GM12878 (cell line): ENCODE data around the gene PRKCD. TPM values are rescaled to one million over a fixed set of nuclear protein-coding genes. Genes with fewer than 3 reads are reported as not detected.
A peak's percentile ranks its signal among the peaks of the same experiment; 100 is the strongest.

Experiments
- ATAC-seq: fragments of 200-7000 bp; cut with Tn5 transposase; 3 replicates; pipeline ENCODE4 v1.9.1; 2020; ENCODE audit warnings: mild to moderate bottlenecking, moderate library complexity
- BruUV-seq: library from RNA; stranded (reverse); fragments of 400-500 nt; replicated peaks from 2 replicates; lab custom pipeline; 2021; lab: Mats Ljungman, UMichigan
- CTCF ChIA-PET: fragments of 300-600 bp; sonication (Branson Sonifier 250); formaldehyde crosslinking; extraction: SDS; loops from one replicate; lab custom pipeline; 2021; ENCODE audit warnings: inconsistent platforms; lab: Yijun Ruan, JAX
- POLR2A ChIA-PET: fragments of 350-600 bp; formaldehyde crosslinking; extraction: SDS; loops from one replicate; lab custom pipeline; 2021; ENCODE audit warnings: inconsistent platforms; lab: Charles Lee
- RAD21 ChIA-PET: fragments of 300-600 bp; sonication (Branson Sonifier 250); formaldehyde crosslinking; loops from one replicate; lab custom pipeline; 2023; ENCODE audit warnings: antibody characterized with exemption; ENCODE audit not compliant: unreplicated experiment; lab: Charles Lee
- SMC1A ChIA-PET: fragments of 300-600 bp; sonication (Branson Sonifier 250); formaldehyde crosslinking; loops from one replicate; lab custom pipeline; 2023; ENCODE audit not compliant: unreplicated experiment, uncharacterized antibody; lab: Charles Lee
- DNase-seq: peaks from one replicate; pipeline ENCODE4 v3.0.0-alpha.2; 2011; ENCODE audit warnings: low read depth, low spot score
- FAIRE-seq: peaks from 3 replicates; lab custom pipeline; 2011; peaks lifted over from hg19 to GRCh38; lab: Jason Lieb, UNC
- H2AFZ ChIP-seq: 2 replicates; pipeline ENCODE4 v1.6.0; 2011; ENCODE audit warnings: low read depth, low read length, control low read depth; ENCODE audit not compliant: control insufficient read depth
- H3K27ac ChIP-seq: 2 replicates; pipeline ENCODE4 v1.5.1; 2011; ENCODE audit warnings: control low read depth; ENCODE audit not compliant: control insufficient read depth, insufficient read depth
- H3K27me3 ChIP-seq, 2 experiments: replicated peaks in 1 of 2; 2 replicates each; pipeline versions ENCODE4 v1.6.0 to v1.6.1; 2011; ENCODE audit warnings: low read length in 1 of 2; ENCODE audit not compliant: control insufficient read depth in 2 of 2, insufficient read depth in 2 of 2
- H3K36me3 ChIP-seq, 2 experiments: 2 replicates each; pipeline ENCODE4 v1.5.1; 2011; ENCODE audit warnings: low read length in 1 of 2; ENCODE audit not compliant: control insufficient read depth in 2 of 2, insufficient read depth in 2 of 2
- H3K4me1 ChIP-seq: 2 replicates; pipeline ENCODE4 v1.6.1; 2011; ENCODE audit warnings: mild to moderate bottlenecking, low read length, moderate library complexity, mixed read lengths; ENCODE audit not compliant: control insufficient read depth, insufficient read depth
- H3K4me2 ChIP-seq: 2 replicates; pipeline ENCODE4 v1.6.0; 2011; ENCODE audit warnings: control low read depth; ENCODE audit not compliant: control insufficient read depth, insufficient read depth
- H3K4me3 ChIP-seq: fragments of 200-600 bp; sonication (generic); 2 replicates; pipeline ENCODE4 v1.5.1; 2016
- H3K79me2 ChIP-seq: 2 replicates; pipeline ENCODE4 v1.6.0; 2011; ENCODE audit warnings: low read length; ENCODE audit not compliant: control insufficient read depth, insufficient read depth
- H3K9ac ChIP-seq: 2 replicates; pipeline ENCODE4 v1.8.0; 2011; ENCODE audit warnings: low read length, control low read depth, mixed read lengths; ENCODE audit not compliant: control insufficient read depth, insufficient read depth
- H3K9me3 ChIP-seq: replicated peaks from 3 replicates; pipeline ENCODE4 v1.5.1; 2011; ENCODE audit warnings: mild to moderate bottlenecking, low read length; ENCODE audit not compliant: control insufficient read depth, insufficient read depth
- H4K20me1 ChIP-seq: 2 replicates; pipeline ENCODE4 v1.6.0; 2011; ENCODE audit not compliant: control insufficient read depth, insufficient read depth
- BRCA1 ChIP-seq: IDR thresholded peaks from 2 replicates; pipeline ENCODE4 v1.6.1; 2011; ENCODE audit warnings: low read depth, low read length, improper control_type of control experiment
- CBX3 ChIP-seq: fragments of 200-600 bp; sonication (generic); IDR thresholded peaks from 2 replicates; pipeline ENCODE4 v1.6.1; 2016; ENCODE audit warnings: low read depth, borderline replicate concordance
- CBX5 ChIP-seq: sonication (generic); IDR thresholded peaks from 2 replicates; pipeline ENCODE4 v1.6.1; 2016; ENCODE audit warnings: low read depth, moderate library complexity, mild to moderate bottlenecking, inconsistent platforms
- CHD4 ChIP-seq: fragments of 200-600 bp; sonication (generic); IDR thresholded peaks from 2 replicates; pipeline ENCODE4 v1.6.1; 2016; ENCODE audit warnings: mild to moderate bottlenecking
- ELK1 ChIP-seq: IDR thresholded peaks from 2 replicates; pipeline ENCODE4 v1.6.1; 2012; ENCODE audit warnings: low read depth, low read length, improper control_type of control experiment
- EZH2 ChIP-seq: IDR thresholded peaks from 2 replicates; pipeline ENCODE4 v1.6.1; 2012; ENCODE audit warnings: low read depth, mild to moderate bottlenecking, control low read depth, inconsistent platforms, low read length, borderline replicate concordance; ENCODE audit not compliant: control insufficient read depth
- HDAC2 ChIP-seq: fragments of 200-600 bp; sonication (generic); IDR thresholded peaks from 2 replicates; pipeline ENCODE4 v1.6.1; 2017
- IRF4 ChIP-seq: IDR thresholded peaks from 2 replicates; pipeline ENCODE4 v1.6.1; 2011; ENCODE audit warnings: low read depth, low read length
- POLR2AphosphoS5 ChIP-seq: IDR thresholded peaks from 2 replicates; pipeline ENCODE4 v1.6.1; 2011; ENCODE audit warnings: mild to moderate bottlenecking, low read length, inconsistent platforms
- RB1 ChIP-seq: fragments of 450-650 bp; formaldehyde crosslinking; IDR thresholded peaks from 2 replicates; pipeline ENCODE4 v1.6.1; 2017; ENCODE audit warnings: mild to moderate bottlenecking, borderline replicate concordance
- ZBED1 ChIP-seq: IDR thresholded peaks from 2 replicates; pipeline ENCODE4 v1.6.1; 2016; ENCODE audit warnings: borderline replicate concordance
- WGBS: methylation state at CpG from one replicate; pipeline ENCODE4 v1.1.6; 2016; ENCODE audit warnings: low lambda C conversion rate; ENCODE audit not compliant: insufficient replicate concordance, insufficient coverage; ENCODE audit errors: missing lambda C conversion rate; 5-methylcytosine and 5-hydroxymethylcytosine counted together
- in situ Hi-C: fragments of 300-500 bp; cut with MboI; formaldehyde crosslinking; loops from 9 replicates; pipeline ENCODE4 v1.14.3; 2018; ENCODE audit warnings: mixed read lengths
- intact Hi-C: fragments of 100-400 bp; cut with micrococcal nuclease; formaldehyde crosslinking; loops from one replicate; pipeline ENCODE4 v1.14.2; 2022; ENCODE audit not compliant: unreplicated experiment
- polyA plus RNA-seq, 11 experiments: library from polyadenylated mRNA; depleted of rRNA in 4 of 11; unstranded in 6 of 11; stranded (reverse) in 5 of 11; fragments of >200 nt; fragmentation: Nextera tagmentation in 4 of 11; fragmentation: Illumina TruSeq in 1 of 11; extraction: Ambion mirVana in 4 of 11; extraction: Trizol in 1 of 11; gene quantifications; 1 replicate in 1 of 11; 2 replicates in 10 of 11; pipeline versions ENCODE4 v1.2.1 to v1.2.3, GENCODE V29; 2011 to 2016; ENCODE audit warnings: inconsistent platforms in 2 of 11, missing spikeins in 2 of 11, low read depth in 1 of 11
- total RNA-seq, 4 experiments: library from RNA; depleted of rRNA in 3 of 4; stranded (reverse); fragments of >200 nt in 3 of 4; fragmentation: Illumina TruSeq in 1 of 4; extraction: Trizol in 1 of 4; gene quantifications; 2 replicates each; pipeline versions ENCODE4 v1.2.1 to v1.2.3, GENCODE V29; 2013 to 2021

PRKCD gene
- total and polyA plus RNA-seq, 10 of the 15 experiments (the other 5 are each of a cell fraction or from before 2014, with no cell fraction given), result 10.0 to 114 (median 42.4) TPM

GRCh38 chr3:53164911-53165310 is 3.9 kb downstream of the PRKCD start:
- intact Hi-C loops, result loop anchor here (5.0 kb wide), 1 partner anchor 628 kb away; the partner anchor contains the start of gene UQCC5
- ChIA-PET POLR2A (interaction anchor here (0.7 to 2.0 kb wide), 6 partner anchors 9 to 22 kb away, joined by 3 to 13 read pairs (median 3); no protein-coding TSS in a partner anchor), SMC1A (interaction anchor here (0.7 to 3.2 kb wide), 7 partner anchors 16 to 51 kb away, joined by 4 to 21 read pairs (median 5); no protein-coding TSS in a partner anchor), CTCF (interaction anchor here (0.6 to 11.6 kb wide), 6 partner anchors 26 to 344 kb away, joined by 3 to 125 read pairs (median 4); no protein-coding TSS in a partner anchor)
- peak overlapping the region; percentile 31 for H3K4me2 ChIP-seq
- H4K20me1 ChIP-seq, result peaks cover 17% of the 10 kb centered on the region
- peaks cover 6 to 8% of the 10 kb centered on the region in 2 experiments for H3K36me3 ChIP-seq
- no peak overlapping the region for H3K9ac ChIP-seq
- ATAC-seq (no peak), FAIRE-seq (no peak)
- no peaks in the 10 kb centered on the region for H3K27me3 ChIP-seq
- peak overlapping the region; percentile 24 for H3K27ac ChIP-seq
- no TSS peak for BruUV-seq
- no peaks in the 10 kb centered on the region for H3K9me3 ChIP-seq
- WGBS, result 56% methylated on average over 9 of the region's 9 CpGs
- TF ChIP-seq CBX5 (no peak), BRCA1 (no peak), CHD4 (no peak), RB1 (no peak), ZBED1 (no peak), HDAC2 (no peak), POLR2AphosphoS5 (0 out of 2 replicates have a peak, but pooled peaks have one; percentile 32)
- TF ChIP-seq, all 136 proteins: peak for 1
- Histone ChIP-seq H3K4me3 (peak overlapping the region; percentile 97; the same call in 1 of the 2 replicates), H3K79me2 (peaks cover 99% of the 10 kb centered on the region), H3K4me1 (peaks cover 71% of the 10 kb centered on the region), H2AFZ (no peak overlapping the region)
- in situ Hi-C loops, result no loop called here
- RAD21 ChIA-PET, result interaction anchor here (1.0 to 2.2 kb wide), 3 partner anchors 16 to 56 kb away, joined by 5 to 9 read pairs (median 6); no protein-coding TSS in a partner anchor
- DNase-seq, result no peak

- intact Hi-C loops (no loop called here), in situ Hi-C loops (no loop called here)
- no TSS peak for BruUV-seq
- Histone ChIP-seq H3K4me3 (peak overlapping the region; percentile 68), H3K4me2 (peak overlapping the region; percentile 77), H4K20me1 (peaks cover 17% of the 10 kb centered on the region), H3K36me3 (peaks cover 13 to 14% of the 10 kb centered on the region in 2 experiments), H3K27me3 (no peaks in the 10 kb centered on the region), H2AFZ (no peak overlapping the region), H3K9ac (no peak overlapping the region; the same call in 1 of the 2 replicates), H3K79me2 (peaks cover 100% of the 10 kb centered on the region), H3K27ac (peak overlapping the region; percentile 81; the same call in 1 of the 2 replicates), H3K9me3 (no peaks in the 10 kb centered on the region), H3K4me1 (peaks cover 78% of the 10 kb centered on the region)
- no peak for FAIRE-seq
- no peak for DNase-seq
- ChIA-PET RAD21 (interaction anchor here (0.6 kb wide), 1 partner anchor 26 kb away, joined by 3 read pairs; no protein-coding TSS in a partner anchor), SMC1A (interaction anchor here (0.5 to 2.1 kb wide), 2 partner anchors 31 to 501 kb away, joined by 3 to 7 read pairs; no protein-coding TSS in a partner anchor), POLR2A (no interaction called here), CTCF (interaction anchor here (3.8 to 11.6 kb wide), 3 partner anchors 31 to 32 kb away, joined by 32 to 125 read pairs (median 38); no protein-coding TSS in a partner anchor)
- 45% methylated on average over 4 of the region's 4 CpGs for WGBS
- ATAC-seq, result no peak
- TF ChIP-seq IRF4 (no peak), CBX3 (no peak), ELK1 (no peak), EZH2 (no peak), POLR2AphosphoS5 (0 out of 2 replicates have a peak, but pooled peaks have one; percentile 47)
These were observed 5.2 kb downstream of the PRKCD start for GRCh38 chr3:53166206-53166605.
